Adrenal gland (tissue), 5 donors: ENCODE measurements around the gene C1QTNF8.

Experiments
- CTCF ChIP-seq, 6 experiments: fragments of 450-650 bp in 4 of 6; fragments of 200-600 bp in 2 of 6; sonication (generic) in 1 of 6; IDR thresholded peaks; 1 replicate in 5 of 6; 2 replicates in 1 of 6; pipeline versions ENCODE4 v1.5.1 to v1.8.0; 2016 to 2021; ENCODE audit warnings: antibody characterized with exemption in 6 of 6, mild to moderate bottlenecking in 2 of 6, moderate library complexity in 1 of 6
- POLR2A ChIP-seq, 2 donors: fragments of 450-650 bp; IDR thresholded peaks; one replicate each; pipeline ENCODE4 v1.6.1; 2017; ENCODE audit warnings: antibody characterized with exemption in 2 of 2, mild to moderate bottlenecking in 2 of 2, moderate library complexity in 1 of 2
- donor health status: DM: no; HTN: no; CAD: no.

DNA sequence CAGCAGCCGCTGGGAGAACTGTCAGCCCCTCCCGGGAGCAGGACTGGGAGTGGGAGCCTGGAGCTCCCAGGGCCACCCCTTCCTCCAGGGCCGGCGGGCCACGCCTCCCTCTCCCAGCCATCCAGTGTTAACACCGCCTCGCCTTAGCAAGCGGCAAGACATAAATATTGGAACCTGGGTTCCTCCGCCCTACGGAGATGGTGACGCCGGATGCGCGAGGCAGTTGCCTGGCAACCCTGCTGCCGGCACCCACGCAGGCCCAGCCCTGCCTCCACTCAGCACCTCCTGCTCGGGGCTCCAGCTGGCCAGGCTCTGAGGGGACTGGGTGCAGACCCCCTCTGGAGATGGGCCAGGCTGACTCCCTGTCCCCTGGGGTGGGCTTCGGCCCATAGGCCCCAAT, 29.4 kb upstream of the C1QTNF8 start:
- TF ChIP-seq CTCF (IDR thresholded peaks at IDR 0.05) (no peak), POLR2A (IDR thresholded peaks at IDR 0.05) (no peak)
